Lower leg skin (tissue), 4 donors: ENCODE measurements around the gene FGD6. TPM values are rescaled to one million over a fixed set of nuclear protein-coding genes. Genes with fewer than 3 reads are reported as not detected.

Experiments
- DNase-seq, 2 donors: peaks; one replicate each; pipeline ENCODE4 v3.0.0-alpha.2; 2019; ENCODE audit warnings: low spot score in 2 of 2
- H3K4me3 ChIP-seq: fragments of 200-600 bp; sonication (generic); 2 replicates; pipeline ENCODE4 v1.5.1; 2017; ENCODE audit warnings: mild to moderate bottlenecking, low read depth; ENCODE audit not compliant: poor library complexity, severe bottlenecking
- CTCF ChIP-seq, 3 donors: fragments of 450-650 bp; IDR thresholded peaks; one replicate each; pipeline ENCODE4 v1.5.1; 2016; ENCODE audit warnings: antibody characterized with exemption in 3 of 3, mild to moderate bottlenecking in 3 of 3, moderate library complexity in 2 of 3
- POLR2A ChIP-seq, 2 donors: fragments of 450-650 bp; IDR thresholded peaks; one replicate each; pipeline ENCODE4 v1.6.1; 2016 to 2017; ENCODE audit warnings: antibody characterized with exemption in 2 of 2, mild to moderate bottlenecking in 1 of 2, moderate library complexity in 1 of 2
- WGBS, 2 donors: methylation state at CpG; one replicate each; pipeline ENCODE4 v1.1.5; 2018; 5-methylcytosine and 5-hydroxymethylcytosine counted together
- intact Hi-C: fragments of 100-400 bp; cut with DNase I; formaldehyde crosslinking; loops from one replicate; pipeline ENCODE4 v1.15.0; 2023; ENCODE audit warnings: low total_unique reads
- total RNA-seq, 4 donors: library from RNA; depleted of rRNA; stranded (reverse); fragments of >200 nt; gene quantifications; one replicate each; pipeline ENCODE4 v1.1.0, GENCODE V29; 2016

Gene FGD6
- total RNA-seq, 4 donors from 2014 or later = 13.9 to 19.1 (median 14.7) TPM

GRCh38 chr12:95173392-95174251 lies 43.6 kb downstream of the FGD6 start:
- intact Hi-C loops = no loop called here
- no peak overlapping the region for H3K4me3 ChIP-seq
- DNase-seq = peak in 1 of 2 donors; percentile 70
- WGBS, 2 donors = 24 to 26% methylated on average over 8 of the region's 8 CpGs
- TF ChIP-seq CTCF (IDR thresholded peaks at IDR 0.05) = no peak
- TF ChIP-seq POLR2A (IDR thresholded peaks at IDR 0.05) = no peak

DNA sequence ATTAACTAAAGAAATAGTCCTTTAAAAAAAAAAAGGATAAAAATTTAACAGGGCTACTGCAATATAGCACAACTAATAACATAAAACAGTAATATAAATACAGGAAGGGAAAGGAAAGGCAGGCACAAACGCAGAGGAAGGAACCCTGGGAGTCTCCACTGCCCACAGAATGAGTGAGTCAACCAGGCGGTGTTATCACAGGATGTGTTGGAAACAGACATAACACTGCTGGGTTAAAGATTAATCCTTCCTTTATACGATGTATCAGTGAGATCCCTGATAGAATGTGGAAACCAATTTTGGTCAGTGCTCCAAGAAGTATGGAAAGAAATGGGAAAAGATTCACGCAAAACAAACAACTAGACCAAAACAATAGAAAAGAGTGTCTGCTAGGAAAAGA lies 47.9 kb downstream of the FGD6 start:
- DNase-seq = no peak
- TF ChIP-seq CTCF (IDR thresholded peaks at IDR 0.05) (no peak), POLR2A (IDR thresholded peaks at IDR 0.05) (no peak)
- WGBS, 2 donors = 55 to 70% methylated on average over 4 of the region's 4 CpGs
- H3K4me3 ChIP-seq = no peak overlapping the region
- intact Hi-C loops = no loop called here

DNA sequence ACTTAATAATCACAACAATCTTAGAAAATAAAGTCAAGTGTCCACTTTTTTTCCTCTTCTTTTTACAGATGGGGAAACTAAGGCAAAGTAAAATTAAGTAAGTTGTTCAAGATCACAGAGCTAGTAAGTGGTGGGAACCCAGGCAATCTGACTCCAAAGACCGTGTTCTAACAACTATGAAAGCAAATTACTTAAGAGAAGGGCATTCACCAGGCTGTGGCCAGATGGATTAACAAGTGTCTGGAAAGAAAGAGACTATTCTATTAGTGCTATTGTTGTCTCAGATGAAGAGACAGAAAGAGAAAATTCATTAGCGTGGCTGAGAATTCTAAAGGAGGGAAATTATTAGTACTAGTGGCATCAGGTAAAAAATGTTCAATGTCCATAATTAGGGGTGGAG lies 48.5 kb downstream of the FGD6 start:
- DNase-seq = no peak
- intact Hi-C loops = no loop called here
- WGBS, 2 donors = 75 to 89% methylated on average over 2 of the region's 2 CpGs
- H3K4me3 ChIP-seq = no peak overlapping the region
- TF ChIP-seq POLR2A (IDR thresholded peaks at IDR 0.05) (no peak), CTCF (IDR thresholded peaks at IDR 0.05) (no peak)

DNA sequence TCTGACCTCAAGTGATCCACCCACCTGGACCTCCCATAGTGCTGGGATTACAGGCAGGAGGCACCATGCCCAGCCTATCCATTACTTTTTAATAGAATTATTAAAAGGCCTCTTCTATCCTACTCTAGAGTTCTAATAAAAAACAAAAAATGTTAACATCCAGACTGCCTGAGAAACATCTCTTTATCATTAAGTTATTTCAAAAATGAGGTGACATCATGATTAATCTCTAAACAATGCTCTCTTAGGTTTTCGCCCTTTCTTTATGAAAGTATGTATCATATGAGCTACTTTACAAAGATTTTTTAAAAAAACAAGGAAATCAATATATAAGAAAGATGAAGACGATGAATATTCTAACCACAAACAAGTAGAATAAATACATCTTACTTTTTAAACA lies 52.6 kb downstream of the FGD6 start:
- intact Hi-C loops = no loop called here
- H3K4me3 ChIP-seq = no peak overlapping the region
- DNase-seq = no peak
- TF ChIP-seq CTCF (IDR thresholded peaks at IDR 0.05) = no peak
- TF ChIP-seq POLR2A (IDR thresholded peaks at IDR 0.05) = no peak
- 90 to 92% methylated on average over 2 of the region's 2 CpGs for WGBS, 2 donors

DNA sequence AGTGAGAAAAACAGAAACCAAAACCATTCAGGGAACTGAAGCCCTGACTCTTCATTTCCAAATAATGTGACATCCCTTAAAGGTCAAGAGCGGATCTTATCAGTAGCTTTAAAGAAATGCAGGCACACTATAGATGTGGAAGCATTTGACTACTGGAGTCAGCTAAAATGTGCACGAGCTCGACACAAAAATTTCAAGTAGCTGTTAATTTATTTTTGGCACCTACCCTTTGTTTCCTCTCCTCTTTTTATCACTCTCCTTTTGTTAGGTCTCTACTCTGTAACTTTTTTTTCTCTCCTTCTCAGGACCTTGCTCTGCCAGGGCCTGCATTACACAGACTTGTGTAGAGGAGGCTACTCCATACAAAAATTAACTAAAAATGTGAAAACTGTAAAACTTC lies 58.3 kb downstream of the FGD6 start:
- TF ChIP-seq CTCF (IDR thresholded peaks at IDR 0.05) = no peak
- TF ChIP-seq POLR2A (IDR thresholded peaks at IDR 0.05) = no peak

DNA sequence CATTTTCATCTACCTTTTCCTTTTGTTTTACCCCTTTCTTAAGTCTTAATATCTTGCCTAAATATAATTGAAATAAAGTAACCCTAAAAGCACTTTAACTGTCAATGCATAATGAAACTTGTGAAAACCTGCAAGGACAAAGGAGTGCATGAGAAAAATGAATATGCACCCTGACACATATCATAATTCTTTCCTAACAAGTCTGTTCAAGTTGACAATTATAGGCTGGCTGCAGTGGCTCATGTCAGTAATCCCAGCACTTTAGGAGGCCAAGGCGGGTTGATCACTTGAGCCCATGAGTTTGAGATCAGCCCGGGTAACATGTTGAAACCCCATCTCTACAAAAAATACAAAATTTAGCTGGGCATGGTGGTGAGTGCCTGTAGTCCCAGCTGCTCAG lies 65.4 kb downstream of the FGD6 start:
- no peak overlapping the region for H3K4me3 ChIP-seq
- TF ChIP-seq CTCF (IDR thresholded peaks at IDR 0.05) (no peak), POLR2A (IDR thresholded peaks at IDR 0.05) (no peak)
- intact Hi-C loops = no loop called here
- 53 to 58% methylated on average over 2 of the region's 2 CpGs for WGBS, 2 donors
- no peak for DNase-seq

More for the DNA sequence above, 58.3 kb downstream of the FGD6 start:
- intact Hi-C loops = no loop called here
- H3K4me3 ChIP-seq = no peak overlapping the region
- no peak for DNase-seq
- 51 to 57% methylated on average over 3 of the region's 3 CpGs for whole genome bisulfite sequencing, 2 donors
